Subcutaneous abdominal adipose tissue (tissue), 5 donors: ENCODE measurements around the gene APLNR.

Source experiments
- H3K27ac ChIP-seq: one replicate; pipeline ENCODE4 v1.7.0; 2013; ENCODE audit warnings: low read depth, mild to moderate bottlenecking, inconsistent platforms, low read length, moderate library complexity
- H3K27me3 ChIP-seq, 5 donors: one replicate each; pipeline ENCODE4 v1.7.0; 2013; ENCODE audit warnings: low read length in 5 of 5, inconsistent platforms in 1 of 5; ENCODE audit not compliant: control insufficient read depth in 5 of 5, insufficient read depth in 4 of 5
- H3K36me3 ChIP-seq, 5 donors: one replicate each; pipeline ENCODE4 v1.7.0; 2013; ENCODE audit warnings: low read length in 5 of 5; ENCODE audit not compliant: control insufficient read depth in 5 of 5, insufficient read depth in 5 of 5
- H3K4me1 ChIP-seq, 5 donors: one replicate each; pipeline ENCODE4 v1.7.0; 2013; ENCODE audit warnings: low read length in 5 of 5, mild to moderate bottlenecking in 3 of 5, moderate library complexity in 1 of 5; ENCODE audit not compliant: control insufficient read depth in 5 of 5, insufficient read depth in 5 of 5
- H3K4me3 ChIP-seq, 5 donors: one replicate each; pipeline ENCODE4 v1.7.0; 2013; ENCODE audit warnings: low read length in 5 of 5, low read depth in 1 of 5
- H3K9ac ChIP-seq, 5 donors: one replicate each; pipeline ENCODE4 v1.7.0; 2013; ENCODE audit warnings: low read length in 5 of 5, mild to moderate bottlenecking in 4 of 5, moderate library complexity in 3 of 5
- H3K9me3 ChIP-seq, 5 donors: one replicate each; pipeline ENCODE4 v1.7.0; 2013; ENCODE audit warnings: low read length in 5 of 5; ENCODE audit not compliant: control insufficient read depth in 5 of 5
- donor health status: healthy.
- donor health status: healthy.
- donor health status: healthy.
- donor health status: healthy.
- donor health status: healthy.

APLNR gene

GRCh38 chr11:57203882-57204480, 33.1 kb downstream of the APLNR start:
- no peak overlapping the region for H3K9ac ChIP-seq
- no peaks in the 10 kb centered on the region for H3K9me3 ChIP-seq
- H3K4me1 ChIP-seq = peaks cover 19 to 93% (median 40%) of the 10 kb centered on the region in 5 donors
- no peak overlapping the region for H3K4me3 ChIP-seq
- peaks cover 0 to 12% (median 6%) of the 10 kb centered on the region in 5 donors for H3K27me3 ChIP-seq
- no peaks in the 10 kb centered on the region for H3K36me3 ChIP-seq
- peak overlapping the region; percentile 68 for H3K27ac ChIP-seq

- peaks cover 19 to 88% (median 40%) of the 10 kb centered on the region in 5 donors for H3K4me1 ChIP-seq
- peak overlapping the region; percentile 68 for H3K27ac ChIP-seq
- no peaks in the 10 kb centered on the region for H3K36me3 ChIP-seq
- no peaks in the 10 kb centered on the region for H3K9me3 ChIP-seq
- H3K9ac ChIP-seq = peak overlapping the region in 1 of 5 donors; percentile 65
- peaks cover 0 to 12% (median 6%) of the 10 kb centered on the region in 5 donors for H3K27me3 ChIP-seq
- no peak overlapping the region for H3K4me3 ChIP-seq
Observed at GRCh38 chr11:57203359-57203758, 33.7 kb downstream of the APLNR start.

GRCh38 chr11:57202281-57202680, 34.8 kb downstream of the APLNR start:
- peaks cover 0 to 12% (median 6%) of the 10 kb centered on the region in 5 donors for H3K27me3 ChIP-seq
- no peaks in the 10 kb centered on the region for H3K9me3 ChIP-seq
- peak overlapping the region in 1 of 5 donors; percentile 19 for H3K9ac ChIP-seq
- no peaks in the 10 kb centered on the region for H3K36me3 ChIP-seq
- H3K4me1 ChIP-seq = peaks cover 19 to 82% (median 40%) of the 10 kb centered on the region in 5 donors
- peak overlapping the region; percentile 68 for H3K27ac ChIP-seq
- no peak overlapping the region for H3K4me3 ChIP-seq

GRCh38 chr11:57200917-57201316, 36.1 kb downstream of the APLNR start:
- Histone ChIP-seq H3K9ac (no peak overlapping the region), H3K27me3 (peaks cover 0 to 12% (median 5%) of the 10 kb centered on the region in 5 donors), H3K27ac (peak overlapping the region; percentile 68), H3K4me3 (no peak overlapping the region), H3K36me3 (no peaks in the 10 kb centered on the region), H3K4me1 (peaks cover 19 to 81% (median 40%) of the 10 kb centered on the region in 5 donors), H3K9me3 (no peaks in the 10 kb centered on the region)

GRCh38 chr11:57199330-57199729, 37.7 kb downstream of the APLNR start:
- Histone ChIP-seq H3K36me3 (no peaks in the 10 kb centered on the region), H3K27me3 (peaks cover 0 to 6% (median 5%) of the 10 kb centered on the region in 5 donors), H3K4me1 (peaks cover 19 to 79% (median 40%) of the 10 kb centered on the region in 5 donors), H3K9me3 (no peaks in the 10 kb centered on the region), H3K27ac (no peak overlapping the region), H3K4me3 (no peak overlapping the region), H3K9ac (no peak overlapping the region)

GRCh38 chr11:57197762-57198161, 39.3 kb downstream of the APLNR start:
- no peaks in the 10 kb centered on the region for H3K9me3 ChIP-seq
- H3K27ac ChIP-seq = no peak overlapping the region
- H3K36me3 ChIP-seq = no peaks in the 10 kb centered on the region
- H3K27me3 ChIP-seq = peaks cover 0 to 5% (median 0%) of the 10 kb centered on the region in 5 donors
- no peak overlapping the region for H3K4me3 ChIP-seq
- H3K4me1 ChIP-seq = peaks cover 11 to 65% (median 27%) of the 10 kb centered on the region in 5 donors
- H3K9ac ChIP-seq = no peak overlapping the region

GRCh38 chr11:57196596-57196995, 40.5 kb downstream of the APLNR start:
- peaks cover 5 to 65% (median 18%) of the 10 kb centered on the region in 5 donors for H3K4me1 ChIP-seq
- H3K27ac ChIP-seq = peak overlapping the region; percentile 32

GRCh38 chr11:57192316-57192715, 44.7 kb downstream of the APLNR start:
- Histone ChIP-seq H3K27me3 (peaks cover 0 to 5% (median 0%) of the 10 kb centered on the region in 5 donors), H3K9me3 (no peaks in the 10 kb centered on the region), H3K27ac (no peak overlapping the region), H3K9ac (no peak overlapping the region), H3K4me1 (peaks cover 0 to 43% (median 3%) of the 10 kb centered on the region in 5 donors), H3K36me3 (no peaks in the 10 kb centered on the region), H3K4me3 (peak overlapping the region in 1 of 5 donors; percentile 30)

More at GRCh38 chr11:57196596-57196995, 40.5 kb downstream of the APLNR start:
- Histone ChIP-seq H3K9me3 (no peaks in the 10 kb centered on the region), H3K27me3 (peaks cover 0 to 5% (median 0%) of the 10 kb centered on the region in 5 donors), H3K36me3 (no peaks in the 10 kb centered on the region), H3K4me3 (no peak overlapping the region), H3K9ac (no peak overlapping the region)

GRCh38 chr11:57191311-57192219, 45.5 kb downstream of the APLNR start:
- Histone ChIP-seq H3K27me3 (peaks cover 0 to 5% (median 0%) of the 10 kb centered on the region in 5 donors), H3K27ac (no peak overlapping the region), H3K9ac (no peak overlapping the region), H3K9me3 (no peaks in the 10 kb centered on the region), H3K4me3 (peak overlapping the region in 2 of 5 donors; percentile 1 to 30), H3K4me1 (peaks cover 0 to 36% (median 3%) of the 10 kb centered on the region in 5 donors), H3K36me3 (no peaks in the 10 kb centered on the region)

GRCh38 chr11:57190548-57190947, 46.5 kb downstream of the APLNR start:
- no peak overlapping the region for H3K27ac ChIP-seq

More at GRCh38 chr11:57190548-57190947, 46.5 kb downstream of the APLNR start:
- peaks cover 0 to 5% (median 0%) of the 10 kb centered on the region in 5 donors for H3K27me3 ChIP-seq
- H3K4me1 ChIP-seq = peaks cover 0 to 29% (median 3%) of the 10 kb centered on the region in 5 donors
- no peak overlapping the region for H3K9ac ChIP-seq
- no peaks in the 10 kb centered on the region for H3K36me3 ChIP-seq
- H3K9me3 ChIP-seq = no peaks in the 10 kb centered on the region
- H3K4me3 ChIP-seq = no peak overlapping the region
